ENCODE data around the gene PPP1R9A. TPM values are rescaled to one million over a fixed set of nuclear protein-coding genes. Genes with fewer than 3 reads are reported as not detected.

Gene PPP1R9A
- total RNA-seq, 3 donors from 2014 or later = 7.5 to 34.7 (median 19.3) TPM

- no peaks in the 10 kb centered on the region for H3K27me3 ChIP-seq
- no peak for DNase-seq (ENCODE audit: low spot score in 2 of 2)
- no peaks in the 10 kb centered on the region for H3K9me3 ChIP-seq
- no peaks in the 10 kb centered on the region for H3K36me3 ChIP-seq
- TF ChIP-seq POLR2A (IDR thresholded peaks at IDR 0.05) (no peak), POLR2AphosphoS5 (IDR thresholded peaks at IDR 0.05) (no peak)
- no peak overlapping the region for H3K4me3 ChIP-seq
- intact Hi-C loops (cut with DNase I; ENCODE audit: low total_unique reads) = no loop called here
- no peak overlapping the region for H3K27ac ChIP-seq
- H3K4me1 ChIP-seq = no peaks in the 10 kb centered on the region
These were observed 312.3 kb downstream of the PPP1R9A start for GRCh38 chr7:95219721-95220120.

- Histone ChIP-seq H3K27ac (no peak overlapping the region), H3K4me1 (no peaks in the 10 kb centered on the region), H3K36me3 (no peaks in the 10 kb centered on the region), H3K4me3 (no peak overlapping the region), H3K27me3 (no peaks in the 10 kb centered on the region), H3K9me3 (no peaks in the 10 kb centered on the region)
- TF ChIP-seq POLR2A (IDR thresholded peaks at IDR 0.05) = no peak
- TF ChIP-seq CTCF (IDR thresholded peaks at IDR 0.05) = no peak
- no peak for TF ChIP-seq POLR2AphosphoS5 (IDR thresholded peaks at IDR 0.05)
- intact Hi-C loops (cut with DNase I; ENCODE audit: low total_unique reads) = no loop called here
- no peak for DNase-seq (ENCODE audit: low spot score in 2 of 2)
These were observed 312.9 kb downstream of the PPP1R9A start for GRCh38 chr7:95220328-95220727.

GRCh38 chr7:95225301-95225700 lies 317.9 kb downstream of the PPP1R9A start:
- intact Hi-C loops (cut with DNase I; ENCODE audit: low total_unique reads) = no loop called here
- DNase-seq (ENCODE audit: low spot score in 2 of 2) = no peak
- Histone ChIP-seq H3K4me1 (no peaks in the 10 kb centered on the region), H3K4me3 (no peak overlapping the region), H3K27ac (no peak overlapping the region), H3K27me3 (no peaks in the 10 kb centered on the region), H3K9me3 (no peaks in the 10 kb centered on the region), H3K36me3 (no peaks in the 10 kb centered on the region)
- TF ChIP-seq POLR2AphosphoS5 (IDR thresholded peaks at IDR 0.05) = no peak
- TF ChIP-seq CTCF (IDR thresholded peaks at IDR 0.05) = no peak
- no peak for TF ChIP-seq POLR2A (IDR thresholded peaks at IDR 0.05)

- TF ChIP-seq CTCF (IDR thresholded peaks at IDR 0.05) = no peak
- no peak for TF ChIP-seq POLR2AphosphoS5 (IDR thresholded peaks at IDR 0.05)
- TF ChIP-seq POLR2A (IDR thresholded peaks at IDR 0.05) = no peak
- no peak overlapping the region for H3K4me3 ChIP-seq
- no peak for DNase-seq (ENCODE audit: low spot score in 2 of 2)
- no peaks in the 10 kb centered on the region for H3K4me1 ChIP-seq
- no peaks in the 10 kb centered on the region for H3K9me3 ChIP-seq
- intact Hi-C loops (cut with DNase I; ENCODE audit: low total_unique reads) = no loop called here
- no peaks in the 10 kb centered on the region for H3K36me3 ChIP-seq
- H3K27me3 ChIP-seq = no peaks in the 10 kb centered on the region
- H3K27ac ChIP-seq = no peak overlapping the region
These were observed 321.9 kb downstream of the PPP1R9A start for GRCh38 chr7:95229301-95229700.

GRCh38 chr7:95238252-95238943 lies 331.0 kb downstream of the PPP1R9A start:
- peak overlapping the region in 1 of 3 donors; percentile 6 for H3K4me3 ChIP-seq
- no peak for TF ChIP-seq CTCF (IDR thresholded peaks at IDR 0.05)
- no peak for TF ChIP-seq POLR2AphosphoS5 (IDR thresholded peaks at IDR 0.05)
- no peak for TF ChIP-seq POLR2A (IDR thresholded peaks at IDR 0.05)
- intact Hi-C loops (cut with DNase I; ENCODE audit: low total_unique reads) = no loop called here
- no peaks in the 10 kb centered on the region for H3K9me3 ChIP-seq
- no peaks in the 10 kb centered on the region for H3K36me3 ChIP-seq
- DNase-seq (ENCODE audit: low spot score in 2 of 2) = no peak
- no peaks in the 10 kb centered on the region for H3K27me3 ChIP-seq
- H3K27ac ChIP-seq = no peak overlapping the region
- no peaks in the 10 kb centered on the region for H3K4me1 ChIP-seq
